Stomach (tissue), 4 donors: Measurements from ENCODE around the gene ALDH1A2.

Source experiments
- EP300 ChIP-seq: sonication (generic); formaldehyde crosslinking; IDR thresholded peaks from one replicate; pipeline ENCODE4 v1.6.1; 2017; ENCODE audit warnings: antibody characterized with exemption
- POLR2AphosphoS5 ChIP-seq, 3 donors: sonication (generic); formaldehyde crosslinking; IDR thresholded peaks; one replicate each; pipeline ENCODE4 v1.6.1; 2016; ENCODE audit warnings: antibody characterized with exemption in 3 of 3
- TF ChIP-seq, protein P1 (sequence below), 7 experiments: fragments of 450-650 bp in 4 of 7; fragments of 200-600 bp in 3 of 7; sonication (generic) in 3 of 7; IDR thresholded peaks; one replicate each; pipeline ENCODE4 v1.5.1; 2016 to 2019; ENCODE audit warnings: antibody characterized with exemption in 7 of 7, control low read depth in 2 of 7, mild to moderate bottlenecking in 1 of 7

DNA sequence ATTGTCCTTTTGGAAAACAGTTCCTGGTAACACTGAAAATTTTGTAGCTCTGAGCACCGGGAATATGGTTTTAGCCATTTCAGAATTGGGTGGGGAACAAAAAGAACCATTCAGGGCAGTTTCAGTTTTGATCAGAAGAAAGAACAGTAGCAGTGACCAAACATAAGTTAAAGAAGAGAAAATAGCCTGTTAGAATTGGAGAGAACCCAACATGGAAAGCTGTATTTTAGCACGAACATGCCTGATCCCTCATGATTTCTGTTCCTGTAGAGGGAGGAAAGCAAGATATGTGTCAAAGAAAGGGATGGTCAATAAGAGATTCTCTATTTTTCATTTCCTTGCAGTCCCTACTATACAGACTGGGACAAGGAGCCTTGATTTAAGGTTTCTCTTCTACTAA lies 119.9 kb downstream of the ALDH1A2 start:
- TF ChIP-seq, protein P1, sequence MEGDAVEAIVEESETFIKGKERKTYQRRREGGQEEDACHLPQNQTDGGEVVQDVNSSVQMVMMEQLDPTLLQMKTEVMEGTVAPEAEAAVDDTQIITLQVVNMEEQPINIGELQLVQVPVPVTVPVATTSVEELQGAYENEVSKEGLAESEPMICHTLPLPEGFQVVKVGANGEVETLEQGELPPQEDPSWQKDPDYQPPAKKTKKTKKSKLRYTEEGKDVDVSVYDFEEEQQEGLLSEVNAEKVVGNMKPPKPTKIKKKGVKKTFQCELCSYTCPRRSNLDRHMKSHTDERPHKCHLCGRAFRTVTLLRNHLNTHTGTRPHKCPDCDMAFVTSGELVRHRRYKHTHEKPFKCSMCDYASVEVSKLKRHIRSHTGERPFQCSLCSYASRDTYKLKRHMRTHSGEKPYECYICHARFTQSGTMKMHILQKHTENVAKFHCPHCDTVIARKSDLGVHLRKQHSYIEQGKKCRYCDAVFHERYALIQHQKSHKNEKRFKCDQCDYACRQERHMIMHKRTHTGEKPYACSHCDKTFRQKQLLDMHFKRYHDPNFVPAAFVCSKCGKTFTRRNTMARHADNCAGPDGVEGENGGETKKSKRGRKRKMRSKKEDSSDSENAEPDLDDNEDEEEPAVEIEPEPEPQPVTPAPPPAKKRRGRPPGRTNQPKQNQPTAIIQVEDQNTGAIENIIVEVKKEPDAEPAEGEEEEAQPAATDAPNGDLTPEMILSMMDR (IDR thresholded peaks at IDR 0.05), result no peak
- no peak for TF ChIP-seq EP300
- TF ChIP-seq POLR2AphosphoS5 (IDR thresholded peaks at IDR 0.05), result no peak
